ENCODE data around the gene KCNJ6. TPM values are rescaled to one million over a fixed set of nuclear protein-coding genes. Genes with fewer than 3 reads are reported as not detected.

The KCNJ6 gene
- total and polyA plus RNA-seq, 5 experiments from 2014 or later = not detected

GRCh38 chr21:37821786-37822450 is 94.3 kb downstream of the KCNJ6 start:
- POLR2A ChIA-PET = no interaction called here
- no peaks in the 10 kb centered on the region for H3K9me3 Mint-ChIP-seq
- no peaks in the 10 kb centered on the region for H3K4me1 Mint-ChIP-seq
- H3K4me3 Mint-ChIP-seq = no peak overlapping the region
- ATAC-seq = no peak
- no peaks in the 10 kb centered on the region for H3K36me3 Mint-ChIP-seq
- H3K27me3 Mint-ChIP-seq = peaks cover 1 to 17% (median 6%) of the 10 kb centered on the region in 5 donors
- no peak overlapping the region for H3K27ac Mint-ChIP-seq
- DNase-seq = no peak

GRCh38 chr21:37821092-37821491 is 95.2 kb downstream of the KCNJ6 start:
- ATAC-seq = no peak

GRCh38 chr21:37819372-37819771 is 96.9 kb downstream of the KCNJ6 start:
- DNase-seq (no peak), ATAC-seq (no peak)
- H3K4me1 Mint-ChIP-seq = no peaks in the 10 kb centered on the region
- H3K9me3 Mint-ChIP-seq = no peaks in the 10 kb centered on the region
- H3K4me3 Mint-ChIP-seq = no peak overlapping the region
- POLR2A ChIA-PET = no interaction called here
- H3K27me3 Mint-ChIP-seq = peaks cover 1 to 17% (median 5%) of the 10 kb centered on the region in 5 donors
- no peaks in the 10 kb centered on the region for H3K36me3 Mint-ChIP-seq
- no peak overlapping the region for H3K27ac Mint-ChIP-seq

More at GRCh38 chr21:37821092-37821491, 95.2 kb downstream of the KCNJ6 start:
- peaks cover 1 to 17% (median 5%) of the 10 kb centered on the region in 5 donors for H3K27me3 Mint-ChIP-seq
- H3K4me1 Mint-ChIP-seq = no peaks in the 10 kb centered on the region
- no peaks in the 10 kb centered on the region for H3K36me3 Mint-ChIP-seq
- H3K4me3 Mint-ChIP-seq = no peak overlapping the region
- no peaks in the 10 kb centered on the region for H3K9me3 Mint-ChIP-seq
- H3K27ac Mint-ChIP-seq = no peak overlapping the region
- no peak for DNase-seq
- POLR2A ChIA-PET = no interaction called here

GRCh38 chr21:37817242-37817641 is 99.0 kb downstream of the KCNJ6 start:
- peaks cover 0 to 10% (median 5%) of the 10 kb centered on the region in 5 donors for H3K27me3 Mint-ChIP-seq
- H3K9me3 Mint-ChIP-seq = peaks cover 0 to 12% (median 6%) of the 10 kb centered on the region in 9 donors
- POLR2A ChIA-PET = no interaction called here
- H3K36me3 Mint-ChIP-seq = no peaks in the 10 kb centered on the region
- H3K27ac Mint-ChIP-seq = no peak overlapping the region
- H3K4me1 Mint-ChIP-seq = no peaks in the 10 kb centered on the region
- DNase-seq (no peak), ATAC-seq (no peak)
- no peak overlapping the region for H3K4me3 Mint-ChIP-seq

- POLR2A ChIA-PET = no interaction called here
- Mint-ChIP-seq H3K9me3 (peaks cover 0 to 24% (median 9%) of the 10 kb centered on the region in 9 donors), H3K27me3 (peaks cover 6 to 19% (median 10%) of the 10 kb centered on the region in 5 donors), H3K4me1 (no peaks in the 10 kb centered on the region), H3K4me3 (no peak overlapping the region), H3K27ac (no peak overlapping the region), H3K36me3 (peaks cover 0 to 9% (median 0%) of the 10 kb centered on the region in 3 donors)
- ATAC-seq (no peak), DNase-seq (no peak)
Measured at GRCh38 chr21:37815893-37816292, 100.4 kb downstream of the KCNJ6 start.

- no peak overlapping the region for H3K27ac Mint-ChIP-seq
Measured at GRCh38 chr21:37811711-37812110, 104.5 kb downstream of the KCNJ6 start.

GRCh38 chr21:37808261-37808660 is 108.0 kb downstream of the KCNJ6 start:
- no peaks in the 10 kb centered on the region for H3K4me1 Mint-ChIP-seq
- H3K27me3 Mint-ChIP-seq = peaks cover 8 to 39% (median 15%) of the 10 kb centered on the region in 5 donors
- no peak overlapping the region for H3K4me3 Mint-ChIP-seq
- DNase-seq (no peak), ATAC-seq (no peak)
- H3K27ac Mint-ChIP-seq = no peak overlapping the region
- POLR2A ChIA-PET = no interaction called here
- H3K9me3 Mint-ChIP-seq = peaks cover 0 to 37% (median 11%) of the 10 kb centered on the region in 9 donors
- peaks cover 0 to 9% (median 2%) of the 10 kb centered on the region in 3 donors for H3K36me3 Mint-ChIP-seq

More at GRCh38 chr21:37811711-37812110, 104.5 kb downstream of the KCNJ6 start:
- ATAC-seq (no peak), DNase-seq (no peak)
- POLR2A ChIA-PET = no interaction called here
- H3K27me3 Mint-ChIP-seq = peaks cover 8 to 26% (median 12%) of the 10 kb centered on the region in 5 donors
- peaks cover 0 to 9% (median 0%) of the 10 kb centered on the region in 3 donors for H3K36me3 Mint-ChIP-seq
- no peak overlapping the region for H3K4me3 Mint-ChIP-seq
- H3K9me3 Mint-ChIP-seq = peaks cover 0 to 28% (median 9%) of the 10 kb centered on the region in 9 donors
- H3K4me1 Mint-ChIP-seq = no peaks in the 10 kb centered on the region

GRCh38 chr21:37805266-37805665 is 111.0 kb downstream of the KCNJ6 start:
- Mint-ChIP-seq H3K27ac (no peak overlapping the region), H3K4me3 (no peak overlapping the region), H3K9me3 (peaks cover 0 to 10% (median 2%) of the 10 kb centered on the region in 9 donors), H3K4me1 (no peaks in the 10 kb centered on the region), H3K27me3 (peaks cover 0 to 38% (median 9%) of the 10 kb centered on the region in 5 donors), H3K36me3 (peaks cover 0 to 2% (median 0%) of the 10 kb centered on the region in 3 donors)
- POLR2A ChIA-PET = no interaction called here
- ATAC-seq (no peak), DNase-seq (no peak)

GRCh38 chr21:37804001-37804400 is 112.3 kb downstream of the KCNJ6 start:
- DNase-seq (no peak), ATAC-seq (no peak)
- H3K36me3 Mint-ChIP-seq = peaks cover 0 to 2% (median 0%) of the 10 kb centered on the region in 3 donors
- POLR2A ChIA-PET = no interaction called here
- H3K4me1 Mint-ChIP-seq = no peaks in the 10 kb centered on the region
- no peak overlapping the region for H3K4me3 Mint-ChIP-seq
- H3K27ac Mint-ChIP-seq = no peak overlapping the region
- peaks cover 0 to 10% (median 2%) of the 10 kb centered on the region in 9 donors for H3K9me3 Mint-ChIP-seq
- peaks cover 1 to 31% (median 9%) of the 10 kb centered on the region in 5 donors for H3K27me3 Mint-ChIP-seq

- no peak for ATAC-seq
- H3K36me3 Mint-ChIP-seq = peaks cover 0 to 2% (median 0%) of the 10 kb centered on the region in 3 donors
- peaks cover 1 to 31% (median 9%) of the 10 kb centered on the region in 5 donors for H3K27me3 Mint-ChIP-seq
Measured at GRCh38 chr21:37803101-37803651, 113.1 kb downstream of the KCNJ6 start.

GRCh38 chr21:37800456-37801061 is 115.7 kb downstream of the KCNJ6 start:
- no peak overlapping the region for H3K4me3 Mint-ChIP-seq
- H3K27ac Mint-ChIP-seq = no peak overlapping the region
- DNase-seq (no peak), ATAC-seq (no peak)
- H3K27me3 Mint-ChIP-seq = peaks cover 1 to 30% (median 9%) of the 10 kb centered on the region in 5 donors
- H3K36me3 Mint-ChIP-seq = peaks cover 0 to 2% (median 0%) of the 10 kb centered on the region in 3 donors
- POLR2A ChIA-PET = no interaction called here
- H3K9me3 Mint-ChIP-seq = peaks cover 0 to 10% (median 2%) of the 10 kb centered on the region in 9 donors
- no peaks in the 10 kb centered on the region for H3K4me1 Mint-ChIP-seq

More at GRCh38 chr21:37803101-37803651, 113.1 kb downstream of the KCNJ6 start:
- no peak overlapping the region for H3K4me3 Mint-ChIP-seq
- no peak overlapping the region for H3K27ac Mint-ChIP-seq
- DNase-seq = no peak
- H3K4me1 Mint-ChIP-seq = no peaks in the 10 kb centered on the region
- H3K9me3 Mint-ChIP-seq = peaks cover 0 to 10% (median 2%) of the 10 kb centered on the region in 9 donors
- POLR2A ChIA-PET = no interaction called here

- H3K36me3 Mint-ChIP-seq = peaks cover 0 to 2% (median 0%) of the 10 kb centered on the region in 3 donors
- no peak overlapping the region for H3K4me3 Mint-ChIP-seq
- POLR2A ChIA-PET = no interaction called here
- peaks cover 1 to 25% (median 9%) of the 10 kb centered on the region in 5 donors for H3K27me3 Mint-ChIP-seq
- H3K9me3 Mint-ChIP-seq = peaks cover 0 to 10% (median 2%) of the 10 kb centered on the region in 9 donors
- no peaks in the 10 kb centered on the region for H3K4me1 Mint-ChIP-seq
- DNase-seq = no peak
- no peak for ATAC-seq
- no peak overlapping the region for H3K27ac Mint-ChIP-seq
Measured at GRCh38 chr21:37800057-37800455, 116.2 kb downstream of the KCNJ6 start.
